HEK293 (cell line): ENCODE results near the gene FCGR1A.
"Not testable (repeated sequence)": the region's sequence is repeated elsewhere in the genome, so short reads cannot be mapped to it uniquely, and the experiment has no call there.

Source experiments
- CTCF ChIA-PET: fragments of 350-600 bp; formaldehyde crosslinking; extraction: SDS; loops from one replicate; lab custom pipeline; 2021; ENCODE audit warnings: antibody characterized with exemption; lab: Yijun Ruan, JAX
- POLR2A ChIA-PET: fragments of 300-600 bp; formaldehyde crosslinking; extraction: SDS; loops from one replicate; lab custom pipeline; 2020; ENCODE audit warnings: antibody characterized with exemption, inconsistent platforms; lab: Yijun Ruan, JAX
- H3K27ac ChIP-seq: fragments of 200-500 bp; sonication (Bioruptor generic); 2 replicates; pipeline ENCODE4 v1.5.1; 2014; ENCODE audit warnings: low read depth, low read length, control low read depth, inconsistent platforms; ENCODE audit errors: extremely low read depth
- H3K36me3 ChIP-seq, 2 experiments: fragments of 200-500 bp in 1 of 2; sonication (Bioruptor generic) in 1 of 2; 1 replicate in 1 of 2; 2 replicates in 1 of 2; pipeline ENCODE4 v1.5.1; 2014 to 2017; ENCODE audit warnings: inconsistent platforms in 2 of 2, low read length in 2 of 2; ENCODE audit not compliant: control insufficient read depth in 2 of 2, insufficient read depth in 1 of 2
- H3K4me1 ChIP-seq: fragments of 200-500 bp; sonication (Bioruptor generic); 2 replicates; pipeline ENCODE4 v1.5.1; 2014; ENCODE audit warnings: mild to moderate bottlenecking, low read length, inconsistent platforms; ENCODE audit not compliant: control insufficient read depth, insufficient read depth
- H3K4me3 ChIP-seq: 2 replicates; pipeline ENCODE4 v1.5.1; 2011; ENCODE audit warnings: low read depth, mild to moderate bottlenecking, control low read depth, low read length, moderate library complexity
- H3K9me3 ChIP-seq: fragments of 200-500 bp; sonication (Bioruptor generic); 2 replicates; pipeline ENCODE4 v1.5.1; 2014; ENCODE audit warnings: low read depth, low read length, inconsistent platforms; ENCODE audit not compliant: control insufficient read depth, insufficient read depth

FCGR1A gene

GRCh38 chr1:149782600-149782999 lies at the start of gene FCGR1A:
Gene FCGR1A (plus strand): TSS chr1:149782694. CDS start chr1:149782744, 50 bp downstream.
- CTCF ChIA-PET, H3K4me1 ChIP-seq, H3K9me3 ChIP-seq, POLR2A ChIA-PET, H3K4me3 ChIP-seq, H3K27ac ChIP-seq, H3K36me3 ChIP-seq: not testable (repeated sequence)

GRCh38 chr1:149732781-149733180 lies 49.7 kb upstream of the FCGR1A start:
- H3K4me1 ChIP-seq, H3K4me3 ChIP-seq, CTCF ChIA-PET, POLR2A ChIA-PET, H3K36me3 ChIP-seq, H3K9me3 ChIP-seq, H3K27ac ChIP-seq: not testable (repeated sequence)

GRCh38 chr1:149734692-149735091 lies 47.8 kb upstream of the FCGR1A start:
- H3K9me3 ChIP-seq, H3K4me1 ChIP-seq, H3K4me3 ChIP-seq, POLR2A ChIA-PET, H3K36me3 ChIP-seq, CTCF ChIA-PET, H3K27ac ChIP-seq: not testable (repeated sequence)

- H3K4me3 ChIP-seq, H3K27ac ChIP-seq, POLR2A ChIA-PET: not testable (repeated sequence)
Measured at GRCh38 chr1:149740148-149740581, 42.3 kb upstream of the FCGR1A start.

GRCh38 chr1:149740590-149741230 lies 41.8 kb upstream of the FCGR1A start:
- H3K4me3 ChIP-seq, CTCF ChIA-PET, POLR2A ChIA-PET: not testable (repeated sequence)

More at GRCh38 chr1:149740148-149740581, 42.3 kb upstream of the FCGR1A start:
- H3K36me3 ChIP-seq, H3K9me3 ChIP-seq, CTCF ChIA-PET, H3K4me1 ChIP-seq: not testable (repeated sequence)

GRCh38 chr1:149741914-149742313 lies 40.6 kb upstream of the FCGR1A start:
- POLR2A ChIA-PET, result not testable (repeated sequence)

More at GRCh38 chr1:149740590-149741230, 41.8 kb upstream of the FCGR1A start:
- not testable (repeated sequence) for H3K4me1 ChIP-seq, H3K27ac ChIP-seq, H3K9me3 ChIP-seq, H3K36me3 ChIP-seq

GRCh38 chr1:149746463-149747356 lies 35.8 kb upstream of the FCGR1A start:
- H3K27ac ChIP-seq, H3K9me3 ChIP-seq, H3K4me3 ChIP-seq, H3K36me3 ChIP-seq, POLR2A ChIA-PET, CTCF ChIA-PET, H3K4me1 ChIP-seq: not testable (repeated sequence)

More at GRCh38 chr1:149741914-149742313, 40.6 kb upstream of the FCGR1A start:
- H3K9me3 ChIP-seq, H3K36me3 ChIP-seq, H3K4me1 ChIP-seq, CTCF ChIA-PET, H3K4me3 ChIP-seq, H3K27ac ChIP-seq: not testable (repeated sequence)

- H3K4me1 ChIP-seq, H3K4me3 ChIP-seq, CTCF ChIA-PET, H3K27ac ChIP-seq, H3K9me3 ChIP-seq, H3K36me3 ChIP-seq, POLR2A ChIA-PET: not testable (repeated sequence)
Measured at GRCh38 chr1:149747359-149748143, 34.9 kb upstream of the FCGR1A start.

GRCh38 chr1:149748144-149748500 lies 34.4 kb upstream of the FCGR1A start:
- CTCF ChIA-PET, H3K36me3 ChIP-seq, POLR2A ChIA-PET, H3K4me1 ChIP-seq, H3K9me3 ChIP-seq, H3K27ac ChIP-seq, H3K4me3 ChIP-seq: not testable (repeated sequence)

- POLR2A ChIA-PET, H3K36me3 ChIP-seq, H3K4me3 ChIP-seq, H3K27ac ChIP-seq, H3K9me3 ChIP-seq, H3K4me1 ChIP-seq, CTCF ChIA-PET: not testable (repeated sequence)
Measured at GRCh38 chr1:149750562-149750961, 31.9 kb upstream of the FCGR1A start.
